ENCODE measurements around the gene NTN5. TPM values are rescaled to one million over a fixed set of nuclear protein-coding genes. Genes with fewer than 3 reads are reported as not detected.

NTN5 gene
- total and polyA plus RNA-seq, 10 of the 15 experiments (the other 5 are each of a cell fraction or from before 2014, with no cell fraction given): 0.07 to 0.22 TPM; not detected in 8

DNA sequence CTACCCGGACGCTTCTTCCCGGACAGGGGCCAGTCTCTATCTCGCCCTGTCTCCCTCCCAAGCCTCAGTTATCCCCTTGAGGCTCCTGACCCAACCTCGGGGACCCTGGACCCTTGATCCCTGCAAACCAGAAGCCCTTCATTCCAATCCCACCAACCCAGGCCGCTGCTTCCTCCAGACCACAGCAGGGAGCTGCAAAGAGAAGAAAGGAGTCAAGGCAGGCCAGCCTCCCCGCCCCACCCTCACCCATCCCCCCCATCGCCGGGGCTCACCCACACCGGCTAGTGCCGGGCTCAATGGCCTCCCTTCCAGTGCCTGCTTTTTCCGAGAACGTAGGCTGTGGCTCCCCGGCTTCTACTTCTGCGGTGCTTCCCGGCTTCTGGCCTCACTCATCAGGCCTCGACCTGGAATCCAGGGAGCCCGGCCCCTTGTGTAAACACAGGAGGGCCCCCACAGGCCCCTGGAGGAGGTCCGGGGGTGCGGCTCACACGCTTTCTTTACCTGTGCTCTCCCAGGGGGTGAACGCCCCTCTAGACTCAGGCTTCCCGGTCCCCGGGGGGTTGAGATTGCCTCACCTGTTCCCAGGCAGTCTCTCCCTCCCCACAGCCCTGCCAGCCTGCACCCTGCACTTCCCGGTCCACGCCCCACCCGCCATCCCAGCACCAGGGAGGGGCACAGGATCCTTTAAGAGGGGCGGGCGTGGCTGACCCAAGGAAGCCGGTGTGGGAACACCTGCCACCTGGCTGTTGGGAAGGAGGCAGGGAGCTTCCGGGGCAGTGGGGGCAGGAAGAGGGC, 58.2 kb downstream of the NTN5 start, which contains the start of gene FAM83E (continued):
- TF ChIP-seq NRF1 (conservative IDR thresholded peaks at IDR 0.05; ENCODE audit: low read depth, low read length) (no peak), ZBED1 (IDR thresholded peaks at IDR 0.05; ENCODE audit: borderline replicate concordance) (peak; percentile 67), ZZZ3 (IDR thresholded peaks at IDR 0.05; ENCODE audit: control insufficient read depth, insufficient read length, low read depth) (no peak), HDGF (IDR thresholded peaks at IDR 0.05) (no peak), ATF7 (IDR thresholded peaks at IDR 0.05; ENCODE audit: low read depth) (no peak), MYB (IDR thresholded peaks at IDR 0.05; ENCODE audit: borderline replicate concordance, low read depth, low read length) (no peak), IKZF1 (conservative IDR thresholded peaks at IDR 0.05) (no peak), RELA (IDR thresholded peaks at IDR 0.05; ENCODE audit: borderline replicate concordance, partially characterized antibody) (no peak), SMARCA5 (IDR thresholded peaks at IDR 0.05) (no peak), CEBPB (IDR thresholded peaks at IDR 0.05; ENCODE audit: borderline replicate concordance in 1 of 2, low read depth in 2 of 2, low read length in 2 of 2) (no peak), TCF7 (IDR thresholded peaks at IDR 0.05; ENCODE audit: borderline replicate concordance) (no peak), BCL3 (IDR thresholded peaks at IDR 0.05; ENCODE audit: borderline replicate concordance, insufficient read depth, low read depth, low read length, poor library complexity, severe bottlenecking) (peak; percentile 58), FOXK2 (IDR thresholded peaks at IDR 0.05) (no peak), JUND (IDR thresholded peaks at IDR 0.05; ENCODE audit: low read depth, low read length) (no peak), ASH2L (IDR thresholded peaks at IDR 0.05; ENCODE audit: borderline replicate concordance, low read depth) (no peak), SREBF1 (IDR thresholded peaks at IDR 0.05; ENCODE audit: low read length) (no peak), NR2F1 (conservative IDR thresholded peaks at IDR 0.05) (no peak), GABPA (IDR thresholded peaks at IDR 0.05; ENCODE audit: low read depth) (no peak), BHLHE40 (IDR thresholded peaks at IDR 0.05; ENCODE audit: borderline replicate concordance in 1 of 2, low read depth in 2 of 2, low read length in 1 of 2) (no peak), BRCA1 (IDR thresholded peaks at IDR 0.05; ENCODE audit: low read depth, low read length) (no peak)
- TF ChIP-seq, protein P1, sequence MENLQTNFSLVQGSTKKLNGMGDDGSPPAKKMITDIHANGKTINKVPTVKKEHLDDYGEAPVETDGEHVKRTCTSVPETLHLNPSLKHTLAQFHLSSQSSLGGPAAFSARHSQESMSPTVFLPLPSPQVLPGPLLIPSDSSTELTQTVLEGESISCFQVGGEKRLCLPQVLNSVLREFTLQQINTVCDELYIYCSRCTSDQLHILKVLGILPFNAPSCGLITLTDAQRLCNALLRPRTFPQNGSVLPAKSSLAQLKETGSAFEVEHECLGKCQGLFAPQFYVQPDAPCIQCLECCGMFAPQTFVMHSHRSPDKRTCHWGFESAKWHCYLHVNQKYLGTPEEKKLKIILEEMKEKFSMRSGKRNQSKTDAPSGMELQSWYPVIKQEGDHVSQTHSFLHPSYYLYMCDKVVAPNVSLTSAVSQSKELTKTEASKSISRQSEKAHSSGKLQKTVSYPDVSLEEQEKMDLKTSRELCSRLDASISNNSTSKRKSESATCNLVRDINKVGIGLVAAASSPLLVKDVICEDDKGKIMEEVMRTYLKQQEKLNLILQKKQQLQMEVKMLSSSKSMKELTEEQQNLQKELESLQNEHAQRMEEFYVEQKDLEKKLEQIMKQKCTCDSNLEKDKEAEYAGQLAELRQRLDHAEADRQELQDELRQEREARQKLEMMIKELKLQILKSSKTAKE (IDR thresholded peaks at IDR 0.05; ENCODE audit: low read depth, poor library complexity, severe bottlenecking): no peak
- TF ChIP-seq, protein P2, sequence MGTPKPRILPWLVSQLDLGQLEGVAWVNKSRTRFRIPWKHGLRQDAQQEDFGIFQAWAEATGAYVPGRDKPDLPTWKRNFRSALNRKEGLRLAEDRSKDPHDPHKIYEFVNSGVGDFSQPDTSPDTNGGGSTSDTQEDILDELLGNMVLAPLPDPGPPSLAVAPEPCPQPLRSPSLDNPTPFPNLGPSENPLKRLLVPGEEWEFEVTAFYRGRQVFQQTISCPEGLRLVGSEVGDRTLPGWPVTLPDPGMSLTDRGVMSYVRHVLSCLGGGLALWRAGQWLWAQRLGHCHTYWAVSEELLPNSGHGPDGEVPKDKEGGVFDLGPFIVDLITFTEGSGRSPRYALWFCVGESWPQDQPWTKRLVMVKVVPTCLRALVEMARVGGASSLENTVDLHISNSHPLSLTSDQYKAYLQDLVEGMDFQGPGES (IDR thresholded peaks at IDR 0.05): no peak
- TF ChIP-seq, protein P3, sequence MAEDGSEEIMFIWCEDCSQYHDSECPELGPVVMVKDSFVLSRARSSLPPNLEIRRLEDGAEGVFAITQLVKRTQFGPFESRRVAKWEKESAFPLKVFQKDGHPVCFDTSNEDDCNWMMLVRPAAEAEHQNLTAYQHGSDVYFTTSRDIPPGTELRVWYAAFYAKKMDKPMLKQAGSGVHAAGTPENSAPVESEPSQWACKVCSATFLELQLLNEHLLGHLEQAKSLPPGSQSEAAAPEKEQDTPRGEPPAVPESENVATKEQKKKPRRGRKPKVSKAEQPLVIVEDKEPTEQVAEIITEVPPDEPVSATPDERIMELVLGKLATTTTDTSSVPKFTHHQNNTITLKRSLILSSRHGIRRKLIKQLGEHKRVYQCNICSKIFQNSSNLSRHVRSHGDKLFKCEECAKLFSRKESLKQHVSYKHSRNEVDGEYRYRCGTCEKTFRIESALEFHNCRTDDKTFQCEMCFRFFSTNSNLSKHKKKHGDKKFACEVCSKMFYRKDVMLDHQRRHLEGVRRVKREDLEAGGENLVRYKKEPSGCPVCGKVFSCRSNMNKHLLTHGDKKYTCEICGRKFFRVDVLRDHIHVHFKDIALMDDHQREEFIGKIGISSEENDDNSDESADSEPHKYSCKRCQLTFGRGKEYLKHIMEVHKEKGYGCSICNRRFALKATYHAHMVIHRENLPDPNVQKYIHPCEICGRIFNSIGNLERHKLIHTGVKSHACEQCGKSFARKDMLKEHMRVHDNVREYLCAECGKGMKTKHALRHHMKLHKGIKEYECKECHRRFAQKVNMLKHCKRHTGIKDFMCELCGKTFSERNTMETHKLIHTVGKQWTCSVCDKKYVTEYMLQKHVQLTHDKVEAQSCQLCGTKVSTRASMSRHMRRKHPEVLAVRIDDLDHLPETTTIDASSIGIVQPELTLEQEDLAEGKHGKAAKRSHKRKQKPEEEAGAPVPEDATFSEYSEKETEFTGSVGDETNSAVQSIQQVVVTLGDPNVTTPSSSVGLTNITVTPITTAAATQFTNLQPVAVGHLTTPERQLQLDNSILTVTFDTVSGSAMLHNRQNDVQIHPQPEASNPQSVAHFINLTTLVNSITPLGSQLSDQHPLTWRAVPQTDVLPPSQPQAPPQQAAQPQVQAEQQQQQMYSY (CRISPR knock-in tag; IDR thresholded peaks at IDR 0.05): no peak

Measured in GM12878 (cell line).